Measurements from ENCODE around the gene UCK2. TPM values are rescaled to one million over a fixed set of nuclear protein-coding genes. Genes with fewer than 3 reads are reported as not detected.

The UCK2 gene
- polyA plus RNA-seq, 3 donors = 12.4 to 15.4 (median 12.8) TPM

DNA sequence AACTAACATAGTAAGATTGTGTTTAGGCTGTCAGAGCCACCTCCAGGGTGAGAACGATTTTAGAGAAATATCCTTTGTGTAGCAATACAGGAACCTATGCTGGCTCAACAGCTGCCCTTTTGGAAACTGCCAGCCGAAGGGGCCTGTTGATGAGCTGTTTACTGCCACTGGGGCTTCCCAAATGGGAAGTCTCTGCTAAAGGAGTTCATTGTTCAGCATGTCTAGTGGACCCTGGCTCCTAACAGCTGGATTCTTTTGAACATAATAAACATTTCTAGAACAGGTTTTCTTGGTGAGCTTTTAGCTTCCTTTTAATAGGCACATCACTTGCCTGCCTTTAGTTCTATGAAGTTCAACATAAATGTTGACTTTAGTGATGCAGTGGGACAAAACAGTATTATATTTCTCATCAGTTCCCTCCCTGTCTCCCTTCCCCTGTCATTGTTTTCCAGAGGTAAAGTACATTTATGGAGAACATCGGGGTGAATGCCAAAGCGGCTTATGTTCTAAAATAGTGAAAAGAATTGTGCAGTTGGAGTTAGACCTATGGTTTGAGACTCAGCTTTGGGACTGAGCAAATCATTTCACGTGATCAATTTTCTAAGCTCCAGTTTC, 57.4 kb downstream of the UCK2 start:
- Histone ChIP-seq H3K4me3 (replicated peaks in 1 of 3; ENCODE audit: low read depth in 2 of 3, low read length in 3 of 3) (no peak overlapping the region), H3K27me3 (ENCODE audit: control insufficient read depth in 2 of 2, insufficient read depth in 2 of 2, low read length in 2 of 2) (no peaks in the 10 kb centered on the region), H3K27ac (ENCODE audit: low read depth in 1 of 2, low read length in 2 of 2) (peak overlapping the region; percentile 69 to 83), H3K4me2 (replicated peaks; ENCODE audit: extremely low read depth, low read length, poor library complexity, severe bottlenecking) (peak overlapping the region; percentile 37), H3K36me3 (replicated peaks in 1 of 2; ENCODE audit: control insufficient read depth in 1 of 2, insufficient read depth in 2 of 2, low read length in 2 of 2) (peaks cover 0 to under 1% of the 10 kb centered on the region in 2 donors), H3K9ac (ENCODE audit: insufficient read depth, low read length, poor library complexity, severe bottlenecking) (peak overlapping the region; percentile 41), H3K79me2 (ENCODE audit: insufficient read depth, low read length) (peaks cover 97% of the 10 kb centered on the region), H4K20me1 (ENCODE audit: insufficient read depth, low read length) (no peaks in the 10 kb centered on the region), H3K9me3 (replicated peaks in 1 of 2; ENCODE audit: control insufficient read depth in 1 of 2, insufficient read depth in 1 of 2, low read length in 2 of 2) (no peaks in the 10 kb centered on the region), H3K4me1 (ENCODE audit: control insufficient read depth in 1 of 2, insufficient read depth in 2 of 2, low read length in 2 of 2) (peaks cover 23 to 25% of the 10 kb centered on the region in 2 donors), H2AFZ (ENCODE audit: insufficient read depth, low read depth, low read length, poor library complexity, severe bottlenecking) (peak overlapping the region; percentile 44)
- Mint-ChIP-seq H3K36me3 (peaks cover 2% of the 10 kb centered on the region in 2 donors), H3K4me3 (peak overlapping the region in 1 of 2 donors; percentile 53), H3K27me3 (ENCODE audit: low read depth in 3 of 3) (no peaks in the 10 kb centered on the region), H3K9me3 (no peaks in the 10 kb centered on the region), H3K4me1 (peaks cover 41% of the 10 kb centered on the region), H3K27ac (peak overlapping the region; percentile 81 to 92 (median 88))
- intact Hi-C loops (cut with micrococcal nuclease) = loop anchor here in 1 of 2 donors (5.0 kb wide), 1 partner anchor 42 kb away; no protein-coding TSS in a partner anchor
- WGBS (ENCODE audit: insufficient coverage) = no CpG with 5 or more reads among the region's 5 CpGs
- TF ChIP-seq CTCF (IDR thresholded peaks at IDR 0.05) = no peak
- DNase-seq = peak; percentile 71 to 92 (median 76)

GRCh38 chr1:165885305-165885694, 57.9 kb downstream of the UCK2 start:
- H3K27ac ChIP-seq (ENCODE audit: low read depth in 1 of 2, low read length in 2 of 2) = peak overlapping the region in 1 of 2 donors; percentile 83
- H3K4me3 ChIP-seq (replicated peaks in 1 of 3; ENCODE audit: low read depth in 2 of 3, low read length in 3 of 3) = no peak overlapping the region
- DNase-seq = no peak
- H3K9me3 ChIP-seq (replicated peaks in 1 of 2; ENCODE audit: control insufficient read depth in 1 of 2, insufficient read depth in 1 of 2, low read length in 2 of 2) = no peaks in the 10 kb centered on the region
- H3K9ac ChIP-seq (ENCODE audit: insufficient read depth, low read length, poor library complexity, severe bottlenecking) = no peak overlapping the region
- no peak for TF ChIP-seq CTCF (IDR thresholded peaks at IDR 0.05)
- H3K4me2 ChIP-seq (replicated peaks; ENCODE audit: extremely low read depth, low read length, poor library complexity, severe bottlenecking) = peak overlapping the region; percentile 37
- WGBS (ENCODE audit: insufficient coverage) = no CpG with 5 or more reads among the region's 3 CpGs
- H2AFZ ChIP-seq (ENCODE audit: insufficient read depth, low read depth, low read length, poor library complexity, severe bottlenecking) = no peak overlapping the region
- Mint-ChIP-seq H3K36me3 (peaks cover 4 to 5% of the 10 kb centered on the region in 2 donors), H3K4me1 (peaks cover 37% of the 10 kb centered on the region), H3K27me3 (ENCODE audit: low read depth in 3 of 3) (no peaks in the 10 kb centered on the region), H3K4me3 (no peak overlapping the region), H3K9me3 (no peaks in the 10 kb centered on the region), H3K27ac (peak overlapping the region in 2 of 7 donors; percentile 22 to 57)
- no peaks in the 10 kb centered on the region for H4K20me1 ChIP-seq (ENCODE audit: insufficient read depth, low read length)
- H3K79me2 ChIP-seq (ENCODE audit: insufficient read depth, low read length) = peaks cover 97% of the 10 kb centered on the region
- H3K36me3 ChIP-seq (replicated peaks in 1 of 2; ENCODE audit: control insufficient read depth in 1 of 2, insufficient read depth in 2 of 2, low read length in 2 of 2) = peaks cover 2 to 6% of the 10 kb centered on the region in 2 donors
- no peaks in the 10 kb centered on the region for H3K27me3 ChIP-seq (ENCODE audit: control insufficient read depth in 2 of 2, insufficient read depth in 2 of 2, low read length in 2 of 2)
- intact Hi-C loops (cut with micrococcal nuclease) = no loop called here
- H3K4me1 ChIP-seq (ENCODE audit: control insufficient read depth in 1 of 2, insufficient read depth in 2 of 2, low read length in 2 of 2) = peaks cover 23 to 25% of the 10 kb centered on the region in 2 donors

All from CD14-positive monocyte (primary cell).